Measurements from ENCODE around the gene DUSP9.

- TF ChIP-seq POLR2A (IDR thresholded peaks at IDR 0.05; ENCODE audit: low read depth, low read length) (no peak), TAF1 (IDR thresholded peaks at IDR 0.05; ENCODE audit: low read depth, low read length) (no peak), POLR2AphosphoS5 (IDR thresholded peaks at IDR 0.05; ENCODE audit: low read depth, low read length) (no peak), PAX5 (IDR thresholded peaks at IDR 0.05; ENCODE audit: insufficient read depth, low read length, severe bottlenecking) (no peak), SPI1 (IDR thresholded peaks at IDR 0.05; ENCODE audit: low read depth, low read length) (no peak), POU2F2 (IDR thresholded peaks at IDR 0.05; ENCODE audit: low read depth, low read length) (no peak)
Measured at GRCh38 chrX:153686711-153687110, 39.7 kb downstream of the DUSP9 start.
